C4-2B (cell line): Measurements from ENCODE around the gene REEP3.

Source experiments
- H3K27ac ChIP-seq: fragments of 450-650 bp; 2 replicates; pipeline ENCODE4 v1.5.1; 2017
- CTCF ChIP-seq: fragments of 450-650 bp; conservative IDR thresholded peaks from 2 replicates; pipeline ENCODE4 v1.5.1; 2017; ENCODE audit warnings: mild to moderate bottlenecking
- ZFX ChIP-seq: fragments of 450-650 bp; IDR thresholded peaks from 2 replicates; pipeline ENCODE4 v1.6.1; 2017

Gene REEP3

GRCh38 chr10:63641799-63642198 is 120.6 kb downstream of the REEP3 start:
- TF ChIP-seq ZFX, result no peak
- no peak for TF ChIP-seq CTCF
- H3K27ac ChIP-seq, result no peak overlapping the region

GRCh38 chr10:63642808-63643207 is 121.6 kb downstream of the REEP3 start:
- TF ChIP-seq CTCF (no peak), ZFX (no peak)
- no peak overlapping the region for H3K27ac ChIP-seq

GRCh38 chr10:63644418-63645142 is 123.4 kb downstream of the REEP3 start:
- no peak overlapping the region for H3K27ac ChIP-seq

GRCh38 chr10:63645195-63645594 is 124.0 kb downstream of the REEP3 start:
- TF ChIP-seq ZFX (no peak), CTCF (no peak)
- H3K27ac ChIP-seq, result no peak overlapping the region

More at GRCh38 chr10:63644418-63645142, 123.4 kb downstream of the REEP3 start:
- TF ChIP-seq CTCF (no peak), ZFX (no peak)

- no peak for TF ChIP-seq CTCF
- TF ChIP-seq ZFX, result no peak
- H3K27ac ChIP-seq, result no peak overlapping the region
Observed at GRCh38 chr10:63646491-63646890, 125.3 kb downstream of the REEP3 start.

GRCh38 chr10:63651864-63652263 is 130.7 kb downstream of the REEP3 start:
- TF ChIP-seq ZFX (no peak), CTCF (no peak)
- H3K27ac ChIP-seq, result no peak overlapping the region

GRCh38 chr10:63653747-63654146 is 132.5 kb downstream of the REEP3 start:
- no peak overlapping the region for H3K27ac ChIP-seq
- TF ChIP-seq CTCF (no peak), ZFX (no peak)
